Measurements from ENCODE around the gene SPI1.
"Not testable (repeated sequence)": the region's sequence is repeated elsewhere in the genome, so short reads cannot be mapped to it uniquely, and the experiment has no call there.

Gene SPI1

GRCh38 chr11:47337229-47337924 is 41.0 kb downstream of the SPI1 start:
- DNase-seq: no peak

- no peak for DNase-seq
Observed at GRCh38 chr11:47336595-47336994, 41.8 kb downstream of the SPI1 start.

- no peak for DNase-seq
Observed at GRCh38 chr11:47335733-47336132, 42.6 kb downstream of the SPI1 start.

GRCh38 chr11:47334699-47335411 is 43.5 kb downstream of the SPI1 start:
- not testable (repeated sequence) for DNase-seq

GRCh38 chr11:47333886-47334443 is 44.4 kb downstream of the SPI1 start:
- no peak for DNase-seq

GRCh38 chr11:47333526-47333845 is 44.9 kb downstream of the SPI1 start:
- DNase-seq: no peak

- no peak for DNase-seq
Observed at GRCh38 chr11:47332791-47333525, 45.4 kb downstream of the SPI1 start.

GRCh38 chr11:47332303-47332711 is 46.0 kb downstream of the SPI1 start:
- DNase-seq: no peak

- no peak for DNase-seq
Observed at GRCh38 chr11:47331454-47332302, 46.7 kb downstream of the SPI1 start.

- no peak for DNase-seq
Observed at GRCh38 chr11:47329987-47330931, 48.1 kb downstream of the SPI1 start.

- no peak for DNase-seq
Observed at GRCh38 chr11:47329431-47329986, 48.8 kb downstream of the SPI1 start.

- DNase-seq: no peak
Observed at GRCh38 chr11:47328449-47329390, 49.6 kb downstream of the SPI1 start.

- no peak for DNase-seq
Observed at GRCh38 chr11:47327949-47328348, 50.4 kb downstream of the SPI1 start.

- DNase-seq: no peak
Observed at GRCh38 chr11:47327025-47327424, 51.3 kb downstream of the SPI1 start.

GRCh38 chr11:47326198-47326597 is 52.1 kb downstream of the SPI1 start:
- no peak for DNase-seq

GRCh38 chr11:47325271-47326041 is 52.9 kb downstream of the SPI1 start:
- DNase-seq: no peak

- no peak for DNase-seq
Observed at GRCh38 chr11:47324520-47324919, 53.8 kb downstream of the SPI1 start.

GRCh38 chr11:47318166-47318565 is 60.2 kb downstream of the SPI1 start:
- no peak for DNase-seq

Data from NCI-H187 (cell line).